Stimulated activated CD4-positive, alpha-beta T cell treated with anti-CD3 and anti-CD28 coated beads, Interleukin-1b, Interleukin-23, amount 100 ng/mL, for 4 hours (primary cell): ENCODE data around the gene ITPR2.

Experiments used
- DNase-seq, 2 donors: peaks; one replicate each; pipeline ENCODE4 v3.0.0-alpha.2; 2020; ENCODE audit warnings: low read depth in 2 of 2

ITPR2 gene

DNA sequence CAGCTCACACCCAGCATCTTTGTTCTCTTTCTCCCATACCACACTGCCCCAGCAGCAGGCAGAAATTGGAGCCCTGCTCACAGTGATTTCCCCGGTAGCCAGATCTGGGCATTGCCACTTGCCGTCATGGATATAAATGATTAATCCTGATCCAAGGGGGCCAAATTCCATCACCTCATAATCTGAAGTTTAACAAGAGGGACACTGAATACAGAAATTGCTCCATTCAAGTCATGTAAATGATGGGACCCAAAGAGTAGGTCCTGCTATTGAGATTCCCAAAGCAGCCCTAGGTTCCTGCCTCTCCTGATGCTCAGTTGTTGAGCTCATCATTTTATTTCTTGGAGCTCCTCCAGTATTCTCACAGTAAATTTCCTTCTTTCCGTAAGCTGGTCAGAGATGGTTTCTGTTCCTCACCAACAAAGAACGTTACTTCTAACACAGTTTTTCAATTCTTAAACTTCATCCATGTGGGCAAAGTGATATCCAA lies 11.7 kb downstream of the ITPR2 start:
- no peak for DNase-seq

DNA sequence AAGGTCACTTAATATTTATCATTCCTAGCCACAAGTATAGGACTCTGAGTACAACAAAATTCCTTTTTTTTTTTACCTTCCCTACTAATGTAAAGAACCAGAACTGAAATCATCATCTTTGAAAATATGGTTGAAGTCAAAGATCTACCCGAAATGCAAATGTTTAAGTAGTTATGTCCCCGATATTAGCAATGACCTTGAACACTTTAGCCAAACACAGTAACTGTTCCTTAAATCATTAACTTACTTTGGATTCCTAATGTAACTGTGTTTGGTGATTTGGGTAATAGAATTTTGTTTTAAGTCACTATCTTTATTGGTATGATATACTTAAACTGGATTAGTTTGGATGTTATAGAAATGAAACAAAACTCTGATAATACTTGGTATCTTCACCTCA lies 14.4 kb downstream of the ITPR2 start:
- DNase-seq = no peak

DNA sequence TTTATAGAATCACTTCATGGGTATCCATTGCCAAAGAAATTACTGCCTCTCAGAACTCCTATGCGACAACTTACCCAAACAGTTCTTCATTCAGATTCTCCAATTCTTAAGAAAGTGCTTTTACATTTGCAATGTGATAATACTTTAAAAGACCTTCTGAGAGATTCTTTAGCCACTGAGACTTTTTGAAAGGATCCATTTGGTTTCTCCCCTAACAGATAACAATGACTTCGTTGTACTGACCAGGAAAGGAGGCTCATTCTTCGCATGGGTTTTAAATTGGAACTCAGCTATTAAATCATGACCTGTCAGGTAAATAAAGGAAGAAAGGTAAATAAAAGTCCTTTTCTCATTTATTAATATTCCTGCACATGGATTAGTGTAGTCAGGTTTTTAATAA lies 14.8 kb downstream of the ITPR2 start:
- no peak for DNase-seq

DNA sequence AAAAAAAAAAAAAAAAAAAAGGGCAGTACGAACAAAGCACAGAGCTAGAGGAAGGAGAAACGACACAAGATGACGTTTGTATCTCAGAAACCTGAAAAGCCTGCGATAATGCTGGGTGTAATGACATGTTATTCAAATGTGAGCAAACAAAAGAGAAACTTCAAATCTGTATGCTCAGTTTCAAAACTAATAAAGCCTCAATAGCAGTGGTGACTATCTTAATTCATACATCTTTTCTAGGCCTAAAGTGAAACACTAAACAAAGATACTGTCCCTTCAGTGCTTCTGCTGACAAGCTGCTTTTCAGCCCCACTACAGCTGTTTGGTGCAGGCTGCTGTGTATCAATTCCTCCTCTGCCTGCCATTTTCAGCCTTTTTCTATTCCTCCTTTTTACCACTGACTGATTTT lies 15.8 kb downstream of the ITPR2 start:
- DNase-seq = no peak

DNA sequence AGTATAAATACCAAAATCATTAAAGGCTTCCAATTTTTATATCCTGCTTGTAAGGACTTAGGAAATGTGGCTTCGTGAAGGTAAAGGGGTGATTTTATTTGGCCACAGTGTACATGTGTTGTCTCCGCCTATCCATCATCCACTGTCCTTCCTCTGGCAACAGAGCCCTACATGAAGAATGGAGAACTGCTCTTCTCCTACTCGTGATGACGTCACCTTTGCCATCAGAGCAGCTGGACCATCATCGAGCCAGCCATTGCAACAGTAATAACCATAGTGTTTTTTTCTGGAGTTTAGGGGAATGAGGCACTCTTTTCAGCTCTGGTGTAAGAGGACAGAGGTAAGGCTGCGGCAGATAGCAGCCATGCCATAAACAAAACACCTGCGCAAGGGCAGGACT lies 19.2 kb downstream of the ITPR2 start:
- DNase-seq = no peak

DNA sequence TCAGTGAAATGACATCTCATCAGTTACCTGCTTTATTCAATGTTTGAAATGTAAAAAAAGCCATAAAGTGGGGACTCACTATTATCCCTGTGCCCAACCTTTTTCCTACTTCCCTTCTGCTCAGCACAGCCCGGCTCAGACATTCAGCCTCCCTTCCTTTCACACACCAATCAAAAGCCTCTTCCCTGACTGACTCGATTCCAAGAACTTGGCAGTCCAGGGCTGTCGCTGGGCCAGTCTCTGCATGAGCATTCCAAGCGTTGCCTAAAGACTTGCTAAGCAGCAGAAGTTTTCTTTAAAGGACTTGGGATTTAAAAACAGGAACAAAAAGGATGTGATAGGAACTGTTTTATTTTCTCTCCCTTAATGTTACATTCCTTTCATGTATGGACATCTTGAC lies 22.7 kb downstream of the ITPR2 start:
- no peak for DNase-seq

DNA sequence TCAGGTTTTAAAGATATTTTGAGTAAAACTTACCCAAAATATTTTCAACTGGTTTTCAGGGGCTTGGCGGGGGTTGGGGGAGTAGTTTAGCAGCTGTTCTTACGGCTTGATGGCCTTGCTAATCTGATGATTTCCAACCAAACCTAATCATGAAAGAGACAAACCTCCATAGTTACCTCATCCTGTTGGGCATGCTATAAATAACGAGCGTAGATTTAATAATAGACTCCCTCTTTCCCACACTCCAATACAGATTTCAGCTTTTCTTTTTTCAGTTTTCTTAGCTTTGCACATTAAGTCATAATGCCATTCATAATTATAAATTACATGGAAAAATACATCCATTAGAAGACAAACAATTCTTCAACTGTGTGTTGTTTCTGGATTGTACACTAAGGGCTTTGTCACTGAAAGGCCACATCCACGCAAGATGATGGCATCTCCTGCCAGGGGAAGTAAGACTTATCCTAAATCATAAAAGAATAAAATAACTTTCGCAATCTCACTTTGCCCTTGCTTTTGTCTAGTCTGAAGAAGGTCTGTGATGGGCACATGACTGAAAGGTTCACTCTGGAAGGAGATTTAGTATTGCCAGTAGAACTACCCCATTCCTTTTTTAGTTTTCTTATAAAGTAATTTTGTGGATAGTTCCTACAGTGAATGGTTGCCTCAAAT lies 23.2 kb downstream of the ITPR2 start:
- no peak for DNase-seq

DNA sequence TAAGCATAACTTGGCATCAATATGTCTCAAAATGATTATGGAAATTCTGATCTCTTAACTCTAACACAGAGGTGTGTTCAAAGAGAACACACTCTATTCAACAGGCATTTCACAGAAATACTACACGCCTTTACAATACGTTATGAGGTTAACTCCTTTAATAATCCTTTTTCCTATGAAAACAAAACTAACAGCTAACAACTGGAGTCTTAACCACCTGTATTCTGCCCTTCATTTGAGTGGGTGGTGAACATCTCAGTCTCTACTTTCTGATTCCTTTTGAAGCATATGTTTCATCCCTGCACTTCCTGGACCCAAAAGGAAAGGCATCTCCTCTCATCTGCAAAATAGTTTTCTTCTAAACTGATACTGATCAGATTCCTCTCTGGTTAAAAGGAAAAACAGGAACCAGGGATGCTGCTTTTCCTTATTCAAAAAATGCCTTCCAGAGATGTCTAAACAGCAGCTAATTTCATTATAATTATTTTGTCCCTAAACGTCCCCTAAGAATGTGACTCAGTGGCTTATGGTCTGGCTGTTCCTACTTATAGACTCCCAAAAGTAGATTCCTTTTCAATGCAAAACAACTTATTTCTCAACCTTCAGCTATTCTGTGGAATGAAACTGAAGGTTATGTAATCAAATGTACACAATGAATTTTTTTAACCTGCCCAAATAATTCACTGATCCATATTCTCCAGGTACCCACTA lies 24.1 kb downstream of the ITPR2 start:
- no peak for DNase-seq

DNA sequence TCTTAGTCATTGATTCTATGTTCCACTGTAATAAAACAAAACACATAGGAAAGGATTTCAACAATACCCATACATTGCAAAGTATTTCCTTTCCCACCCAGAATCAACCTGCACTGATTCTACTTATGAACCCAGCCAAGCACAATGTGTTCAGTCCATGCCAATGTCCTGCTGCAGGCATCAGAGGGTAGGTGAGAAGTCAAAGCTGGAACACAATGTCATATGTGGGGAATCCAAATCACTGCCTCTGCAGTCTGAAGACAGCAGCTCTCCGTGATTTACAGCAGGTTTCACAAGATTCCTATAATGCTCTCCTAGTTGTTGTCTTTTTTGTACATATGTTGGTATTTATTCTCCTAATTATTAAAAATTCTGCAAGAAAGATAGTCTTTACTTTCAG lies 25.7 kb downstream of the ITPR2 start:
- DNase-seq = no peak

DNA sequence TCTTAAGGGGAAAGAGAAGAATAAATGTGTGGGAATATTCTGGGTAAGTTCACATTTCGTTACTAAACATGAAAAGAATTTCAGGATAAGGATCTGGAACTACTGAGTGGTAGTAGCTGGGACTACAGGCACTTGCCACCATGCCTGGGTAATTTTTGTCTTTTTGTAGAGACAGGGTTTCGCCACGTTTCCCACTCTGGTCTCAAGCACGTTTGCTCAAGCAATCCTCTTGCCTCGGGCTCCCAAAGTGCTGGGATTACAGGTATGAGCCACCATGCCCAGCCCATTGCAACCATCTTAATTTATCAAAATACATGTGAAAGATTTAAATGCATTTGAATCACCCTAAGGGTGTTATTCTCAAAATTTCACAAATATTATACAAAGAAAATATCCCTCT lies 26.4 kb downstream of the ITPR2 start:
- no peak for DNase-seq

DNA sequence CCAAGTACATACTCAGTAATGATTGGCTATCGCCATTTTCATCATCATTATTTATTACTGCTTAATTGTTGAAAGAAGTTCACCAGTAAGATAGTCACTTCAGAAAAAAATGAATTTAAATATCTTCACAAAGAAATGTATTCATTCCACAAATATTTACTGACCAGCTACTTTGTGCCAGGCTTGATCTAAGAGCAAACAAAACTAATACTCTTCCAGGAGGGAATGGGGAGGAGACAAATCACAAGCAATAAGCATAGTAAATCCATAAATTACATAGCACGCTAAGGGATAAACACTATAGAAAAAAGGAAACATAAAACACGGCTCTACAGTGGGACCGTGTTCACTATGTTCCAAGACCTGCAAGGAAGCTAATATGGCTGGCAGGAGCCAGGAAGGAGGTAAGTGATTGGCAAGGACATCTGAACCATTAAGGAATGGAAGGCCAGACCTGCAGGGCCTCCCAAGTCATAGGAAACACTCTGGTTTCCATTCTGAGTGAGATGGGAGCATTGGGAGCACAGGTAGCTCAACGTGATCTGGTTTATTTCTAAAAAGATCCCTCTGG lies 27.5 kb downstream of the ITPR2 start:
- no peak for DNase-seq

DNA sequence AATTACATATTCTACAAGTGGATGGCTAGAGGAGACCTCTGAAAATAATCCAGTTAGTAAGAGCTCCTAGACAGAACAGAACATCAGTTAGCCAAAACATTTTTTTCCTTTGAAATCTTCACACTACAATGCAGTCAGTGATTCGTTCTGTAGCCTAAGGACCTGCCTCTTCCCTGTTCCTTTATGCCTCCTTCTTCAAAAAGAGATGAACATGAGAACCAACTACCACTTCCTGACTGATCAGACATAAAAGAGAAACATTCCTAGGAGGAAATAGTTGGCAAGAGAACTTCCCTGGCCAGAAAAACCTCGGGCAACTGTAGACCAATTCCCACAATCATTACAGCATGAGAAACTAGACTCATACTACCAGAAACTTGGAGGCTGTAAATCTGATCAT lies 29.4 kb downstream of the ITPR2 start:
- DNase-seq = no peak

DNA sequence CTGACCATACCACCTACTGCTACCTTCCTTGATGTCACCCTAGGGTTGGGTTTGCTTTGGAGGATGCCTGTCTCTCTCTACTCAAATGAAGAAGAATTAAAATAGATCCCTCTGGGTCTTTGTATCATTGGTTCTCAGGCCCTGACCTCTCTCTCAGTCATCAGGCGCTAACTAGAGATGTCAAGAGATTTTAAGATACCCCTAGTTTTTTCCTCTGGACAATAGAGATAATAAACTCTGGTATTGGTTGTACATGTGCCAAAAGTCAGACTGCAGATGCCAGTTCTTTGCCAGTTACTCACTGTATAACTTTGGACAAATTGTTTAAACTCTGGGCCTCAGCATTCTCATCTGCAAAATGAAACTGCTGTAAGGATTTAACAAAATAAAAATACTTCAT lies 31.5 kb downstream of the ITPR2 start:
- no peak for DNase-seq

DNA sequence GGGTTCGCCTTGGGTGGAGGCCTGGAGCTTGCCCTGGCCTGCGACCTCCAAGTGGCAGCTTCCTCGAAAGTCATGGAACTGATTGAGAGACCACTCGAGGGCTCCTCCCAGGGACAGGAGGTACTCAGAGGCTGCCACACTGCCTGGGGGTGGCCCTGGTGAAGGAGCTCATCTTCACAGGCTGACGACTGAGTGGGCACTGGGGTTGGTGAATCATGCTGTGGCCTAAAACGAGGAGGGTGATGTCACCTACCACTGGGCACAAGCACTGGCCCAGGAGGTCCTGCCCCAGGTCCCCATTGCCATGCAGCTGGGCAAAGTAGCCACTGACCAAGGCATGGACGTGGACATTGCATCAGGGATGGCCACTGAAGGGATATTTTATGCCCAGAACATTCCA lies 32.1 kb downstream of the ITPR2 start:
- no peak for DNase-seq

DNA sequence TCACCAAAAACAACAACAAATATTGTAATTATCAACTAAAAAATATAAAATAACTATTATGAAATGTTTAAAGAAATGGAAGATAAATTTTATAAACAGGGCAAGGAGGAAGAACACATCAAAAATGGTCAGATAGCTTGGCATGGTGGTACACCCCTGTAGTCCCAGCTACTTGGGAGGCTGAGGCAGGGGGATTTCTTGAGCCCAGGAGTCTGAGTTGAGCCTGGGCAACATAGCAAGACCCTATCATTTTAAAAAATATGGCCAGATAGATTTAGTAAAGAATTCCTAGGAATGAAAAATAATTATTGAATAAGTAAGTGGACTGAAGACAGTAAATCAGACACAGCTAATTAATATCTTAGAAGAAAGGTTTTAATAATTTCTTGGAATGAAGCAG lies 32.6 kb downstream of the ITPR2 start:
- no peak for DNase-seq

DNA sequence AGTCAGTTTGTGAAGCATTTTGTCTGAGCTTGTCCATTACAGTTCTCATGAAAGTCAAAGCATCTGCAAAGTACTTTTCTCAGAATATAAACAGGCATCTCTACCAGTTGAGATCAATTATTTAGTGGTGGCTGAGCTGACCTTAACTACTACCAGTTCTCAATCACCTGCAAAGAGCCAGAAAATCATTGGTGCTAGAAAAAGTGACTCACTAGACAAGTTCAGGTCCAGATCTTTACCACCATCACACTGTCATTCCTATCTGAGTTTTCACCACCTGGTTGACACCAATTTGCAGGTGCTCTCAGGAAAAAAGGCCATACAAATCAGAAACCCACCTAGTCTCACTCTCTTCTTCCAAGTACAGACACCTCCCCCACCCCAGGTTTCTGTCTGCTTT lies 33.3 kb downstream of the ITPR2 start:
- DNase-seq = no peak

DNA sequence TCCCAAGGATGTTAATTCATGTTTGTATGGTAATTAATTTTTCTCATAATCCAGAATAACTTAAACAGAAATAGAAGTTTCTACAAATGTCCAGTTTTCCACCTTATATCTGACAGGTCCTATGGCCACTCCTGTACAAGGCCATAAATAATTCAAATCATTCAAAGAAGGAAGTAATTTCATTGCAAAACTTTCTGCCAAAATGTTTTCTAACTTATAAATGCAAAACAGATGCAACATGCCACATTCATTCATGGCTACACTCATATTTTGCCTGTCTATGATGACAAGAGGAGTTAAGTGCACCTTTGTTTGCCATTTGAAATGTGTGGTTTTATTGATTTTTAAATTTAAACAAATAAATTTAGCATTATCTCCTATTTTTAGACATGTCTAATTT lies 34.4 kb downstream of the ITPR2 start:
- DNase-seq = no peak

DNA sequence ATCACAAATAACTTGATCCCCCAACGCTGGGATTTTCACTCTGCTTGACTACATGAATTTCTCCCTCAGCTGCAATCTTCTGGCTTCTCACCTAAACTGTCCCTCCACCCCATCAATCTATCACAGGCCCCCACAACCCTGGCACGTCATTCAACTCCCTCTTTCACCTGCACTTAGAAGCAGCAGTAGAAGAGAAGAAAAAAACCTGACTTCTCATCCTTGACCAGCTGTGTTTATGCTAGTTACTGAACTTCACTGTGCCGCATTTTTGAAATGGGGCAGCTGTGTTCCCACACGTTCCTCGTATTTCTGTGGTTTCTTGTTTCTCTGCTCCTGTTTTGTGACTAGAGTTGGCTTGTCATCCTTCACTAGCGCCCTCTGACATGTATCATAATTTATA lies 35.0 kb downstream of the ITPR2 start:
- DNase-seq = no peak

DNA sequence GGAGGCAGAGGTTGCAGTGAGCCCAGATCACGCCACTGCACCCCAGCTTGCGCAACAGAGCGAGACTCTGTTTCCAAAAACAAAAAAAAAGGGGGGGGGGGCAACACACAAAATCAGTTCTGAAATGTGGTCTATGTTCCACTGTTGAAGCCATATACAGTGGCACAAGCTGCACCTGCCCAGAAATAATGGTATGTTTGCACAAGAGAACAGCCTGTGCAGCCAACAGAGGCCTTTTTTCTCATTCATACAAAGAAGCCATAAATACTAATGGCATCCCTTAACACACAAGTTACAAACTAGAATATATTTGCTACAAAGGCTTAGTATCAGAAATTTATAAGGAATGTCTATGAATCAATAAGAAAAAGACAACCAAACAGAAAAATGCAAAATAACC lies 37.1 kb downstream of the ITPR2 start:
- no peak for DNase-seq

DNA sequence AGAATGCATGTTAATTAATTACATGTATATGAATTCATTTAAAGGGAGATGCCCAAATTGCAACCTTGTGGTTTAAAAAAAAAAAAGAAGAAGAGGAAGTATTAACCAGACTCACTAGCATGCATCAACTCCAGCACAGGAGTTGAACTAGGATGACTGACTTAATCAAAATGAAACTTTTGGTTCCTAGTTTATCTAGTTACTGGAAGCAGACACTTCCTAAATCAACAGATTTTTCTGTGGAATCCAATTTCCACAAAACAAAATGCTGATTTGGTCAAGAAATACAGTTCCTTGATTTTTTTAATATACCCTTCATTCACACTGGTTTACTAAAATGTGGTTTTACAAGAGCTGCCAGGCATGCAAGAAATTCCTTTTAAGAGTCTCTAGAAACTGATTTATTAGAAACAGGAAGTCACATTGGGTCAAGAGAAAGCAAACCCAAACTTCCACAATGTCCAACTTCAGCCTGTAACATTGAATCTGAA lies 41.6 kb downstream of the ITPR2 start:
- no peak for DNase-seq

DNA sequence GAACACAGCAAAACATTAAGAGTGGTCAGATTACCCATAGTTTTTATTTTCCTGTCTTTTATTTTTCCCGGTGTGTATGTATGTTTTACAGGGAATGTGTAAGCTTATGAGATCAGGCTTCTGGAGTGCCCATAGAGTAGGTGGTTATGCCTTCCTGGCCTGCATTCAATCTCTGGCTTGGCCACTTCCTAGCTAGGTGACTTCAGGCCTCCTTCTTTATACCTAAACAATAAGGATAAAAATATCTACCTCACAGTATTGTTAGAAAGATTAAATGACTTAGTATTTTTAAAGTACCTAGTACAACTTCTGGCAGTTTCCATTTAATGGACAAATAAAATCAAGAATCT lies 42.4 kb downstream of the ITPR2 start:
- no peak for DNase-seq

DNA sequence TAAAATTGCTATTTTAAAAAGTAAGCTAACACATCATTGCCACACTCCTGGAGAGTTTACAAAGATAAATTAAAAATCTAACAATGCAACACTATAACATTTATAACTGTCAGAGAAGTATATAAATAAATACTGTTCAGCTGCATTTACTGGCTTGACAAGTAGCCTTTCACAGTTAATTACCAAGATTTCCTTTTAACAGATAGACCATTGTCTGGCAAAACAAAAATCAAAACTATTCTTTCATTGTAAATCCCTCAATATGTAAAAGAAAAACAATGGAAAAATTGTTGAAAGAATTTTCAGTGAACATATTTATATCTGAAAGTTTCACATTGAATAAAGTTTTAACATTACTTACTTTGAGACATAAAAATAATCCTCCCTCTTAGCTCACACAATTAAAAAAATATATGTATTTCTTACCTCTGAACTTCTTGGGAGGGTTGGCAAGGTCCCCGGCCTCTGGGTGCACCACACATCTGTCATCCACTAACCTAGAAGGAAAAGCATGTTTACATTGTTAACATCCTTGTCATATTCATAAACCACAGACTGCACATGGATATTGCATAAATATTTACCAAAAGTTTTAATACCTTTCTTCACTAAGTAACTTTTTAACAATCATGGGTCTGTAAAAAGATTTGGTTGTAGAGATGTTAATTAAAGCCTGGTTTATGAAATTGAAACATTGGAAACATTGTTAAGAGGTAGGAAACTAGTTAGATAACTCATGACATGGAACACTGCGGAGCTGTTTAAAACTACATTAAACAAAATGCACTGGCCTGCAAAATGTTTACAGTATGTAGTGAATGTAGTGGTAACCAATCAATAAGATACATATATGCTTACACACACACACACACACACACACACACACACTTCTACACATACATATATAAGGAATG lies 43.0 kb downstream of the ITPR2 start:
- DNase-seq = no peak
